ENCODE measurements around the gene SORT1. TPM values are rescaled to one million over a fixed set of nuclear protein-coding genes. Genes with fewer than 3 reads are reported as not detected.
A peak's percentile ranks its signal among the peaks of the same experiment; 100 is the strongest.

Gene SORT1
- total and polyA plus RNA-seq, 2 of the 13 experiments (the other 11 are each of a cell fraction or from before 2014, with no cell fraction given), result 32.4 to 93.0 TPM

DNA sequence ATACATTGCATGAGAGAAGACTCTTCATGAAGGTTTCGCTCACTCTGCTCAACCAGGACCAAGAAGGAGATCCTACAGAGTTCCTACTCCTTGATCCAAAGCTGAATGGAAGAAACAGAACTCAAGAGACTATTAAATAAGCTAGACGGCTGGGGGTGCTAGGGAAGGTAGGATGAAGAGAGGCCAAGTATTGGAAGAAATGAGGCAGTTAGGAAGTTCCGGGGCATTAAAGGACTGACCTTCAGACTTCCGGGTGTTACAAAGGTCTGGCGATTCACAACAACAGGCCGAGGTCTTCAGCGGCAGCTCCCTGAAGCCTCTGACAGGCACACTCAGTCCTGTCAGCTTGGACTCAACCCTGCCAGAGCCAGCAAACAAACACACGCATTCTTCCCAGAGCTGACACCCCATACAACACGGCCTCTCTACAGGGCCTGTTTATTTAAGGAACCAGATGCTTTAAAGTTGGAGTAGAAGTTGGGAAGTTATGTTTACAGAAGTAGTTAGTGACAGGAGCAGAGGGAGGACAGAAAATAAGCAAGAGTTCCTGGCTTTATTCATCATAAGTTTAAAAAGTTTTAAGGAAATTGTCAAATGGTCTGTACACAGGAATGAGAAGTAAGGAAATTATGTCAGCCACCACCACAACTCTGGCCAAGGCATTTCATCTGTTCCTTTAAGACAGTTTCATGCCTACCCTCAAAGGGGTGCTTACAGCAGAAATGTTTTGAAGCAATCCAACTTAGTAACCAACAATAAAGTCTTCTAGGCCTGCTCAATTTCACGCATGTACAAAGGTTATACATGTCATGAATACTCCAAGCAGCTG lies 4.7 kb downstream of the SORT1 start (continued):
- TF ChIP-seq, protein P1, sequence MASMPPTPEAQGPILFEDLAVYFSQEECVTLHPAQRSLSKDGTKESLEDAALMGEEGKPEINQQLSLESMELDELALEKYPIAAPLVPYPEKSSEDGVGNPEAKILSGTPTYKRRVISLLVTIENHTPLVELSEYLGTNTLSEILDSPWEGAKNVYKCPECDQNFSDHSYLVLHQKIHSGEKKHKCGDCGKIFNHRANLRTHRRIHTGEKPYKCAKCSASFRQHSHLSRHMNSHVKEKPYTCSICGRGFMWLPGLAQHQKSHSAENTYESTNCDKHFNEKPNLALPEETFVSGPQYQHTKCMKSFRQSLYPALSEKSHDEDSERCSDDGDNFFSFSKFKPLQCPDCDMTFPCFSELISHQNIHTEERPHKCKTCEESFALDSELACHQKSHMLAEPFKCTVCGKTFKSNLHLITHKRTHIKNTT (CRISPR knock-in tag; IDR thresholded peaks at IDR 0.05), result no peak
- TF ChIP-seq ZNF292 (CRISPR knock-in tag; IDR thresholded peaks at IDR 0.05; ENCODE audit: borderline replicate concordance, low read depth), result peak; percentile 100
- TF ChIP-seq YEATS2 (CRISPR knock-in tag; IDR thresholded peaks at IDR 0.05; ENCODE audit: borderline replicate concordance), result peak; percentile 42; the same call in 1 of the 2 replicates
- TF ChIP-seq HCFC1 (IDR thresholded peaks at IDR 0.05; ENCODE audit: low read depth, low read length), result no peak; the same call in 1 of the 2 replicates
- peak; percentile 67; the same call in 1 of the 2 replicates for TF ChIP-seq ZNF34 (CRISPR knock-in tag; IDR thresholded peaks at IDR 0.05; ENCODE audit: borderline replicate concordance)
- TF ChIP-seq, protein P2, sequence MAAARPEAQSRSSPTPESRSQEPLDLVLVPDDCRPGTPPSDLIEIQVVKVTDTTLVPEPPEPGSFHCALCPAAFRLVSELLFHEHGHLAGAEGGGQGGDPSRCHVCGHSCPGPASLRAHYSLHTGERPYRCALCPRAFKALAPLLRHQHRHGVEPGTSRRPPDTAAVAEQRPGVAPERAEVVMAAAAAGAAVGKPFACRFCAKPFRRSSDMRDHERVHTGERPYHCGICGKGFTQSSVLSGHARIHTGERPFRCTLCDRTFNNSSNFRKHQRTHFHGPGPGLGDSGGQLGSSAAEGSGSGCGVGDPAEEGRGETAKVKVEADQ (CRISPR knock-in tag; IDR thresholded peaks at IDR 0.05; ENCODE audit: borderline replicate concordance), result peak; percentile 26; the same call in 1 of the 2 replicates
- no peak for TF ChIP-seq CAMTA2 (CRISPR knock-in tag; IDR thresholded peaks at IDR 0.05; ENCODE audit: borderline replicate concordance)
- no peak for TF ChIP-seq NR1H2 (CRISPR knock-in tag; IDR thresholded peaks at IDR 0.05; ENCODE audit: borderline replicate concordance, low read depth)
- TF ChIP-seq, protein P3, sequence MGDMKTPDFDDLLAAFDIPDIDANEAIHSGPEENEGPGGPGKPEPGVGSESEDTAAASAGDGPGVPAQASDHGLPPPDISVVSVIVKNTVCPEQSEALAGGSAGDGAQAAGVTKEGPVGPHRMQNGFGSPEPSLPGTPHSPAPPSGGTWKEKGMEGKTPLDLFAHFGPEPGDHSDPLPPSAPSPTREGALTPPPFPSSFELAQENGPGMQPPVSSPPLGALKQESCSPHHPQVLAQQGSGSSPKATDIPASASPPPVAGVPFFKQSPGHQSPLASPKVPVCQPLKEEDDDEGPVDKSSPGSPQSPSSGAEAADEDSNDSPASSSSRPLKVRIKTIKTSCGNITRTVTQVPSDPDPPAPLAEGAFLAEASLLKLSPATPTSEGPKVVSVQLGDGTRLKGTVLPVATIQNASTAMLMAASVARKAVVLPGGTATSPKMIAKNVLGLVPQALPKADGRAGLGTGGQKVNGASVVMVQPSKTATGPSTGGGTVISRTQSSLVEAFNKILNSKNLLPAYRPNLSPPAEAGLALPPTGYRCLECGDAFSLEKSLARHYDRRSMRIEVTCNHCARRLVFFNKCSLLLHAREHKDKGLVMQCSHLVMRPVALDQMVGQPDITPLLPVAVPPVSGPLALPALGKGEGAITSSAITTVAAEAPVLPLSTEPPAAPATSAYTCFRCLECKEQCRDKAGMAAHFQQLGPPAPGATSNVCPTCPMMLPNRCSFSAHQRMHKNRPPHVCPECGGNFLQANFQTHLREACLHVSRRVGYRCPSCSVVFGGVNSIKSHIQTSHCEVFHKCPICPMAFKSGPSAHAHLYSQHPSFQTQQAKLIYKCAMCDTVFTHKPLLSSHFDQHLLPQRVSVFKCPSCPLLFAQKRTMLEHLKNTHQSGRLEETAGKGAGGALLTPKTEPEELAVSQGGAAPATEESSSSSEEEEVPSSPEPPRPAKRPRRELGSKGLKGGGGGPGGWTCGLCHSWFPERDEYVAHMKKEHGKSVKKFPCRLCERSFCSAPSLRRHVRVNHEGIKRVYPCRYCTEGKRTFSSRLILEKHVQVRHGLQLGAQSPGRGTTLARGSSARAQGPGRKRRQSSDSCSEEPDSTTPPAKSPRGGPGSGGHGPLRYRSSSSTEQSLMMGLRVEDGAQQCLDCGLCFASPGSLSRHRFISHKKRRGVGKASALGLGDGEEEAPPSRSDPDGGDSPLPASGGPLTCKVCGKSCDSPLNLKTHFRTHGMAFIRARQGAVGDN (CRISPR knock-in tag; IDR thresholded peaks at IDR 0.05), result peak; percentile 85
- no peak for TF ChIP-seq ZFP82 (CRISPR knock-in tag; IDR thresholded peaks at IDR 0.05; ENCODE audit: borderline replicate concordance)
- TF ChIP-seq U2AF1 (optimal IDR thresholded peaks at IDR 0.05; ENCODE audit: low read depth, low read length), result no peak
- TF ChIP-seq ZSCAN9 (CRISPR knock-in tag; IDR thresholded peaks at IDR 0.05; ENCODE audit: borderline replicate concordance), result peak; percentile 68; the same call in 1 of the 2 replicates
- peak; percentile 85; the same call in 1 of the 2 replicates for TF ChIP-seq NFIC (IDR thresholded peaks at IDR 0.05; ENCODE audit: low read length)
- TF ChIP-seq, protein P4, sequence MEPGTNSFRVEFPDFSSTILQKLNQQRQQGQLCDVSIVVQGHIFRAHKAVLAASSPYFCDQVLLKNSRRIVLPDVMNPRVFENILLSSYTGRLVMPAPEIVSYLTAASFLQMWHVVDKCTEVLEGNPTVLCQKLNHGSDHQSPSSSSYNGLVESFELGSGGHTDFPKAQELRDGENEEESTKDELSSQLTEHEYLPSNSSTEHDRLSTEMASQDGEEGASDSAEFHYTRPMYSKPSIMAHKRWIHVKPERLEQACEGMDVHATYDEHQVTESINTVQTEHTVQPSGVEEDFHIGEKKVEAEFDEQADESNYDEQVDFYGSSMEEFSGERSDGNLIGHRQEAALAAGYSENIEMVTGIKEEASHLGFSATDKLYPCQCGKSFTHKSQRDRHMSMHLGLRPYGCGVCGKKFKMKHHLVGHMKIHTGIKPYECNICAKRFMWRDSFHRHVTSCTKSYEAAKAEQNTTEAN (CRISPR knock-in tag; conservative IDR thresholded peaks at IDR 0.05), result peak; percentile 91
- peak; percentile 64 for TF ChIP-seq POGZ (CRISPR knock-in tag; IDR thresholded peaks at IDR 0.05)
- TF ChIP-seq HNF4A (CRISPR knock-in tag; IDR thresholded peaks at IDR 0.05), result peak; percentile 90
- TF ChIP-seq ZBTB1 (CRISPR knock-in tag; IDR thresholded peaks at IDR 0.05; ENCODE audit: borderline replicate concordance), result no peak
- peak; percentile 84 for TF ChIP-seq CREM (IDR thresholded peaks at IDR 0.05)
- TF ChIP-seq CREM (CRISPR knock-in tag; IDR thresholded peaks at IDR 0.05), result no peak
- TF ChIP-seq, protein P5, sequence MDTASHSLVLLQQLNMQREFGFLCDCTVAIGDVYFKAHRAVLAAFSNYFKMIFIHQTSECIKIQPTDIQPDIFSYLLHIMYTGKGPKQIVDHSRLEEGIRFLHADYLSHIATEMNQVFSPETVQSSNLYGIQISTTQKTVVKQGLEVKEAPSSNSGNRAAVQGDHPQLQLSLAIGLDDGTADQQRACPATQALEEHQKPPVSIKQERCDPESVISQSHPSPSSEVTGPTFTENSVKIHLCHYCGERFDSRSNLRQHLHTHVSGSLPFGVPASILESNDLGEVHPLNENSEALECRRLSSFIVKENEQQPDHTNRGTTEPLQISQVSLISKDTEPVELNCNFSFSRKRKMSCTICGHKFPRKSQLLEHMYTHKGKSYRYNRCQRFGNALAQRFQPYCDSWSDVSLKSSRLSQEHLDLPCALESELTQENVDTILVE (CRISPR knock-in tag; IDR thresholded peaks at IDR 0.05), result peak; percentile 58; the same call in 1 of the 2 replicates
- TF ChIP-seq PLRG1 (conservative IDR thresholded peaks at IDR 0.05), result no peak
